ENCODE measurements around the gene EWSR1. TPM values are rescaled to one million over a fixed set of nuclear protein-coding genes. Genes with fewer than 3 reads are reported as not detected.
A peak's percentile ranks its signal among the peaks of the same experiment; 100 is the strongest.
"Not testable (repeated sequence)": the region's sequence is repeated elsewhere in the genome, so short reads cannot be mapped to it uniquely, and the experiment has no call there.

The EWSR1 gene
- total RNA-seq, result 131 and 148 TPM in 2 replicates

- DNase-seq (ENCODE audit: low read depth), result peak; percentile 80
Measured at GRCh38 chr22:29267858-29268510, at the start of gene EWSR1, which contains the start of gene RHBDD3. Gene EWSR1, plus strand, starts transcription at chr22:29268268. Its CDS starts 69 bp downstream, at chr22:29268337. Gene RHBDD3, minus strand, starts transcription at chr22:29267981. Its CDS starts 2,355 bp downstream, at chr22:29265626.

- DNase-seq (ENCODE audit: low read depth), result no peak
Measured at GRCh38 chr22:29218758-29219408, 49.2 kb upstream of the EWSR1 start.

GRCh38 chr22:29219409-29219782 is 48.7 kb upstream of the EWSR1 start:
- not testable (repeated sequence) for DNase-seq (ENCODE audit: low read depth)

- DNase-seq (ENCODE audit: low read depth), result no peak
Measured at GRCh38 chr22:29219881-29220670, 48.0 kb upstream of the EWSR1 start.

- no peak for DNase-seq (ENCODE audit: low read depth)
Measured at GRCh38 chr22:29224121-29224858, 43.8 kb upstream of the EWSR1 start.

GRCh38 chr22:29224859-29225410 is 43.1 kb upstream of the EWSR1 start:
- no peak for DNase-seq (ENCODE audit: low read depth)

- no peak for DNase-seq (ENCODE audit: low read depth)
Measured at GRCh38 chr22:29225422-29226090, 42.5 kb upstream of the EWSR1 start.

GRCh38 chr22:29226351-29226981 is 41.6 kb upstream of the EWSR1 start:
- DNase-seq (ENCODE audit: low read depth), result no peak

GRCh38 chr22:29230972-29231875 is 36.8 kb upstream of the EWSR1 start:
- no peak for DNase-seq (ENCODE audit: low read depth)

GRCh38 chr22:29231971-29232959 is 35.8 kb upstream of the EWSR1 start:
- no peak for DNase-seq (ENCODE audit: low read depth)

- DNase-seq (ENCODE audit: low read depth), result no peak
Measured at GRCh38 chr22:29233277-29233877, 34.7 kb upstream of the EWSR1 start.

- not testable (repeated sequence) for DNase-seq (ENCODE audit: low read depth)
Measured at GRCh38 chr22:29240481-29240880, 27.6 kb upstream of the EWSR1 start.

GRCh38 chr22:29243874-29244446 is 24.1 kb upstream of the EWSR1 start:
- no peak for DNase-seq (ENCODE audit: low read depth)

- no peak for DNase-seq (ENCODE audit: low read depth)
Measured at GRCh38 chr22:29244785-29245625, 23.1 kb upstream of the EWSR1 start.

- peak; percentile 39 for DNase-seq (ENCODE audit: low read depth)
Measured at GRCh38 chr22:29245626-29246385, 22.3 kb upstream of the EWSR1 start.

- not testable (repeated sequence) for DNase-seq (ENCODE audit: low read depth)
Measured at GRCh38 chr22:29247891-29248290, 20.2 kb upstream of the EWSR1 start.
